ENCODE results near the gene BAZ2B. TPM values are rescaled to one million over a fixed set of nuclear protein-coding genes. Genes with fewer than 3 reads are reported as not detected.

Gene BAZ2B
- total and polyA plus RNA-seq, 9 of the 15 experiments (the other 6 are each of a cell fraction or from before 2014, with no cell fraction given): 7.5 to 38.6 (median 19.8) TPM

DNA sequence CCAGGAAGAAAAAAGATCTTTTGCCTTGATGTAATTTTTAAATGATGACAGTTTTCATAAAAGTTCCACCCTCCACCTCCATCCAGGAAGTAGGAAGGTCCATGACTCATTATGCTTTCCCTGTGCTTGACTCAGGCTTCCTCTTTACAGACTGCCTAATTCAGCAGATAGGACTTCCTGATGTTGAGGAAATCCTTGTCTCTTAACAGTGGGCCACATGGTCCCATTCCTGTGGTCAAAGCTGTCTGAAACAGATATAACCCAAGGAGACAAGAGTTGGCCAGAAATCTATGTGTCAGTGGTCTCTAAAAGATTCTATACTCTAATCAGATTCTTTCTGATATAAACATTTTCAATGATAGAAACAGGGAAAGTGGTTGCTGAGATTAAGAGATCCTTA, 119.1 kb downstream of the BAZ2B start (continued):
- TF ChIP-seq, protein P1, sequence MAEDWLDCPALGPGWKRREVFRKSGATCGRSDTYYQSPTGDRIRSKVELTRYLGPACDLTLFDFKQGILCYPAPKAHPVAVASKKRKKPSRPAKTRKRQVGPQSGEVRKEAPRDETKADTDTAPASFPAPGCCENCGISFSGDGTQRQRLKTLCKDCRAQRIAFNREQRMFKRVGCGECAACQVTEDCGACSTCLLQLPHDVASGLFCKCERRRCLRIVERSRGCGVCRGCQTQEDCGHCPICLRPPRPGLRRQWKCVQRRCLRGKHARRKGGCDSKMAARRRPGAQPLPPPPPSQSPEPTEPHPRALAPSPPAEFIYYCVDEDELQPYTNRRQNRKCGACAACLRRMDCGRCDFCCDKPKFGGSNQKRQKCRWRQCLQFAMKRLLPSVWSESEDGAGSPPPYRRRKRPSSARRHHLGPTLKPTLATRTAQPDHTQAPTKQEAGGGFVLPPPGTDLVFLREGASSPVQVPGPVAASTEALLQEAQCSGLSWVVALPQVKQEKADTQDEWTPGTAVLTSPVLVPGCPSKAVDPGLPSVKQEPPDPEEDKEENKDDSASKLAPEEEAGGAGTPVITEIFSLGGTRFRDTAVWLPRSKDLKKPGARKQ (CRISPR knock-in tag; IDR thresholded peaks at IDR 0.05): no peak
- no peak for TF ChIP-seq ZNF668 (CRISPR knock-in tag; IDR thresholded peaks at IDR 0.05)
- peak; percentile 82 for TF ChIP-seq CHAMP1 (IDR thresholded peaks at IDR 0.05)
- 0 out of 2 replicates have a peak, but pooled peaks have one; percentile 44 for TF ChIP-seq MITF (IDR thresholded peaks at IDR 0.05)
- TF ChIP-seq CREB1 (IDR thresholded peaks at IDR 0.05): 0 out of 2 replicates have a peak, but pooled peaks have one; percentile 22
- TF ChIP-seq CREB1 (CRISPR knock-in tag; IDR thresholded peaks at IDR 0.05): no peak
- TF ChIP-seq FOS (IDR thresholded peaks at IDR 0.05; ENCODE audit: extremely low read depth, insufficient read length): peak; percentile 39
- no peak for TF ChIP-seq PREB (CRISPR knock-in tag; IDR thresholded peaks at IDR 0.05)
- TF ChIP-seq PML (IDR thresholded peaks at IDR 0.05; ENCODE audit: low read length): peak; percentile 91
- no peak for TF ChIP-seq XRCC3 (IDR thresholded peaks at IDR 0.05)
- TF ChIP-seq HCFC1 (IDR thresholded peaks at IDR 0.05; ENCODE audit: low read depth, low read length): no peak
- no peak for TF ChIP-seq HNRNPK (IDR thresholded peaks at IDR 0.05; ENCODE audit: low read depth, low read length, poor library complexity, severe bottlenecking)
- no peak for TF ChIP-seq DLX4 (CRISPR knock-in tag; IDR thresholded peaks at IDR 0.05)
- TF ChIP-seq, protein P2, sequence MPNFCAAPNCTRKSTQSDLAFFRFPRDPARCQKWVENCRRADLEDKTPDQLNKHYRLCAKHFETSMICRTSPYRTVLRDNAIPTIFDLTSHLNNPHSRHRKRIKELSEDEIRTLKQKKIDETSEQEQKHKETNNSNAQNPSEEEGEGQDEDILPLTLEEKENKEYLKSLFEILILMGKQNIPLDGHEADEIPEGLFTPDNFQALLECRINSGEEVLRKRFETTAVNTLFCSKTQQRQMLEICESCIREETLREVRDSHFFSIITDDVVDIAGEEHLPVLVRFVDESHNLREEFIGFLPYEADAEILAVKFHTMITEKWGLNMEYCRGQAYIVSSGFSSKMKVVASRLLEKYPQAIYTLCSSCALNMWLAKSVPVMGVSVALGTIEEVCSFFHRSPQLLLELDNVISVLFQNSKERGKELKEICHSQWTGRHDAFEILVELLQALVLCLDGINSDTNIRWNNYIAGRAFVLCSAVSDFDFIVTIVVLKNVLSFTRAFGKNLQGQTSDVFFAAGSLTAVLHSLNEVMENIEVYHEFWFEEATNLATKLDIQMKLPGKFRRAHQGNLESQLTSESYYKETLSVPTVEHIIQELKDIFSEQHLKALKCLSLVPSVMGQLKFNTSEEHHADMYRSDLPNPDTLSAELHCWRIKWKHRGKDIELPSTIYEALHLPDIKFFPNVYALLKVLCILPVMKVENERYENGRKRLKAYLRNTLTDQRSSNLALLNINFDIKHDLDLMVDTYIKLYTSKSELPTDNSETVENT (CRISPR knock-in tag; IDR thresholded peaks at IDR 0.05): no peak
- TF ChIP-seq, protein P3, sequence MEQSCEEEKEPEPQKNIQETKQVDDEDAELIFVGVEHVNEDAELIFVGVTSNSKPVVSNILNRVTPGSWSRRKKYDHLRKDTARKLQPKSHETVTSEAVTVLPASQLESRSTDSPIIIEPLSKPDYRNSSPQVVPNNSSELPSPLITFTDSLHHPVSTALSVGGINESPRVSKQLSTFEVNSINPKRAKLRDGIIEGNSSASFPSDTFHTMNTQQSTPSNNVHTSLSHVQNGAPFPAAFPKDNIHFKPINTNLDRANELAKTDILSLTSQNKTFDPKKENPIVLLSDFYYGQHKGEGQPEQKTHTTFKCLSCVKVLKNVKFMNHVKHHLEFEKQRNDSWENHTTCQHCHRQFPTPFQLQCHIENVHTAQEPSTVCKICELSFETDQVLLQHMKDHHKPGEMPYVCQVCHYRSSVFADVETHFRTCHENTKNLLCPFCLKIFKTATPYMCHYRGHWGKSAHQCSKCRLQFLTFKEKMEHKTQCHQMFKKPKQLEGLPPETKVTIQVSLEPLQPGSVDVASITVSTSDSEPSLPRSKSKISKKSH (CRISPR knock-in tag; IDR thresholded peaks at IDR 0.05): no peak
- no peak for TF ChIP-seq RAD21 (CRISPR knock-in tag; conservative IDR thresholded peaks at IDR 0.05 in 1 of 2, IDR thresholded peaks at IDR 0.05 in 1 of 2)
- TF ChIP-seq ZNF586 (CRISPR knock-in tag; conservative IDR thresholded peaks at IDR 0.05): no peak

Measured in K562 (cell line).